ENCODE data around the gene RAP1GDS1. TPM values are rescaled to one million over a fixed set of nuclear protein-coding genes. Genes with fewer than 3 reads are reported as not detected.

RAP1GDS1 gene
- total RNA-seq, 1 experiment from 2014 or later: 40.8 TPM

- Histone ChIP-seq H3K27me3 (ENCODE audit: insufficient read depth, low read length) (no peaks in the 10 kb centered on the region), H3K36me3 (ENCODE audit: control insufficient read depth in 1 of 2, insufficient read depth in 2 of 2, low read length in 2 of 2) (no peaks in the 10 kb centered on the region; a peak in 2 of 4 replicates), H3K9me2 (ENCODE audit: insufficient read depth) (no peaks in the 10 kb centered on the region), H4K20me1 (ENCODE audit: insufficient read depth) (no peaks in the 10 kb centered on the region), H2AFZ (ENCODE audit: low read depth, low read length, poor library complexity, severe bottlenecking) (no peak overlapping the region), H3K9me3 (ENCODE audit: control insufficient read depth in 1 of 2, insufficient read depth in 1 of 2, low read depth in 1 of 2, low read length in 2 of 2) (no peaks in the 10 kb centered on the region), H3K4me1 (ENCODE audit: control insufficient read depth in 1 of 2, insufficient read depth in 2 of 2, low read length in 2 of 2) (peaks cover 0 to 3% of the 10 kb centered on the region in 2 experiments; a peak in 3 of 4 replicates), H3K4me3 (replicated peaks in 1 of 2; ENCODE audit: low read depth in 1 of 2, low read length in 2 of 2) (no peak overlapping the region), H3K79me2 (ENCODE audit: insufficient read depth, low read length) (peaks cover 76% of the 10 kb centered on the region), H3K4me2 (ENCODE audit: low read length) (no peak overlapping the region), H3K9ac (ENCODE audit: low read length) (no peak overlapping the region), H3K27ac (ENCODE audit: low read depth, low read length) (no peak overlapping the region)
- TF ChIP-seq ZBTB33 (IDR thresholded peaks at IDR 0.05; ENCODE audit: extremely low read depth, insufficient replicate concordance, low read length): no peak
- TF ChIP-seq SIN3A (IDR thresholded peaks at IDR 0.05; ENCODE audit: low read depth): no peak
- TF ChIP-seq ATF3 (IDR thresholded peaks at IDR 0.05): no peak
- no peak for TF ChIP-seq RAD21 (IDR thresholded peaks at IDR 0.05; ENCODE audit: low read depth)
- no peak for TF ChIP-seq TCF7L2 (IDR thresholded peaks at IDR 0.05; ENCODE audit: borderline replicate concordance, extremely low read depth, insufficient read depth, insufficient read length)
- TF ChIP-seq POLR2A (IDR thresholded peaks at IDR 0.05; ENCODE audit: borderline replicate concordance, extremely low read depth, insufficient read depth, insufficient read length): no peak
- no peak for TF ChIP-seq YY1 (IDR thresholded peaks at IDR 0.05; ENCODE audit: extremely low read depth, insufficient replicate concordance, low read depth, low read length)
- TF ChIP-seq CBX3 (IDR thresholded peaks at IDR 0.05; ENCODE audit: low read depth): no peak
- TF ChIP-seq ZNF274 (IDR thresholded peaks at IDR 0.05; ENCODE audit: low read depth, low read length): no peak
- no peak for TF ChIP-seq ELF1 (IDR thresholded peaks at IDR 0.05; ENCODE audit: borderline replicate concordance, low read depth)
- no peak for TF ChIP-seq CTCF (IDR thresholded peaks at IDR 0.05 in 2 of 3, conservative IDR thresholded peaks at IDR 0.05 in 1 of 3; ENCODE audit: borderline replicate concordance in 1 of 3, insufficient read depth in 1 of 3, low read depth in 2 of 3, low read length in 2 of 3)
- TF ChIP-seq EZH2 (IDR thresholded peaks at IDR 0.05): no peak
- TF ChIP-seq FOSL1 (IDR thresholded peaks at IDR 0.05; ENCODE audit: low read depth): no peak
- POLR2A ChIA-PET: no interaction called here
- no peak for DNase-seq (ENCODE audit: low read depth, low spot score)
- ATAC-seq: no peak
- intact Hi-C loops (cut with micrococcal nuclease): no loop called here
- RAD21 ChIA-PET (ENCODE audit: low non-redundant PET in 1 of 2, low total read pairs in 2 of 2, uncharacterized antibody in 2 of 2, unreplicated experiment in 2 of 2): no interaction called here
- no TSS peak for BruUV-seq (replicated peaks)
- CTCF ChIA-PET: no interaction called here
These were observed 29.3 kb downstream of the RAP1GDS1 start for GRCh38 chr4:98290511-98290910.
